Peyer's patch (tissue), 4 donors: Measurements from ENCODE around the gene NLRP9. TPM values are rescaled to one million over a fixed set of nuclear protein-coding genes. Genes with fewer than 3 reads are reported as not detected.

Source experiments
- DNase-seq, 3 donors: peaks; one replicate each; pipeline ENCODE4 v3.0.0-alpha.2; 2017 to 2019
- H3K27ac ChIP-seq, 4 donors: fragments of 200-600 bp; sonication (generic); one replicate each; pipeline ENCODE4 v1.5.1; 2016 to 2019
- H3K27me3 ChIP-seq, 2 donors: fragments of 200-600 bp; sonication (generic); one replicate each; pipeline ENCODE4 v1.5.1; 2019
- H3K36me3 ChIP-seq, 3 donors: fragments of 200-600 bp; sonication (generic); one replicate each; pipeline ENCODE4 v1.5.1; 2016 to 2019
- H3K4me1 ChIP-seq, 4 donors: fragments of 200-600 bp; sonication (generic); one replicate each; pipeline ENCODE4 v1.5.1; 2016 to 2019
- H3K4me3 ChIP-seq, 4 donors: fragments of 200-600 bp; sonication (generic); 1 replicate in 3 of 4; 2 replicates in 1 of 4; pipeline ENCODE4 v1.5.1; 2016 to 2019; ENCODE audit warnings: mild to moderate bottlenecking in 1 of 4
- H3K9me3 ChIP-seq, 4 donors: fragments of 200-600 bp; sonication (generic); one replicate each; pipeline ENCODE4 v1.5.1; 2016 to 2019; ENCODE audit warnings: mild to moderate bottlenecking in 1 of 4
- CTCF ChIP-seq, 6 experiments: fragments of 450-650 bp in 4 of 6; fragments of 200-600 bp in 2 of 6; sonication (generic) in 1 of 6; IDR thresholded peaks; one replicate each; pipeline ENCODE4 v1.5.1; 2017 to 2019; ENCODE audit warnings: antibody characterized with exemption in 6 of 6, mild to moderate bottlenecking in 3 of 6, moderate library complexity in 1 of 6
- POLR2A ChIP-seq, 2 donors: fragments of 450-650 bp; IDR thresholded peaks; one replicate each; pipeline ENCODE4 v1.5.1; 2017; ENCODE audit warnings: antibody characterized with exemption in 2 of 2, mild to moderate bottlenecking in 2 of 2, moderate library complexity in 2 of 2
- total RNA-seq, 4 donors: library from RNA; depleted of rRNA; stranded (reverse); fragments of >200 nt; gene quantifications; one replicate each; pipeline ENCODE4 v1.1.0, GENCODE V29; 2016

The NLRP9 gene
- total RNA-seq, 4 donors from 2014 or later, result not detected

GRCh38 chr19:55690769-55691545 lies 47.2 kb downstream of the NLRP9 start:
- no peak overlapping the region for H3K27ac ChIP-seq

GRCh38 chr19:55690109-55690768 lies 48.0 kb downstream of the NLRP9 start:
- TF ChIP-seq CTCF (IDR thresholded peaks at IDR 0.05), result no peak
- no peak for TF ChIP-seq POLR2A (IDR thresholded peaks at IDR 0.05)
- DNase-seq, result peak in 1 of 3 donors; percentile 45
- Histone ChIP-seq H3K27ac (no peak overlapping the region), H3K4me3 (no peak overlapping the region), H3K9me3 (no peaks in the 10 kb centered on the region), H3K27me3 (no peaks in the 10 kb centered on the region), H3K4me1 (peaks cover 0 to 48% (median 8%) of the 10 kb centered on the region in 4 donors), H3K36me3 (peaks cover 0 to 85% (median 3%) of the 10 kb centered on the region in 3 donors)

More at GRCh38 chr19:55690769-55691545, 47.2 kb downstream of the NLRP9 start:
- peaks cover 0 to 85% (median 3%) of the 10 kb centered on the region in 3 donors for H3K36me3 ChIP-seq
- TF ChIP-seq POLR2A (IDR thresholded peaks at IDR 0.05) (no peak), CTCF (IDR thresholded peaks at IDR 0.05) (no peak)
- H3K9me3 ChIP-seq, result no peaks in the 10 kb centered on the region
- H3K4me1 ChIP-seq, result peaks cover 0 to 41% (median 8%) of the 10 kb centered on the region in 4 donors
- no peak overlapping the region for H3K4me3 ChIP-seq
- no peak for DNase-seq
- no peaks in the 10 kb centered on the region for H3K27me3 ChIP-seq

GRCh38 chr19:55689411-55690108 lies 48.6 kb downstream of the NLRP9 start:
- Histone ChIP-seq H3K27me3 (no peaks in the 10 kb centered on the region), H3K4me1 (peaks cover 0 to 55% (median 11%) of the 10 kb centered on the region in 4 donors), H3K9me3 (no peaks in the 10 kb centered on the region), H3K36me3 (peaks cover 0 to 84% (median 3%) of the 10 kb centered on the region in 3 donors), H3K27ac (peak overlapping the region; percentile 5 to 97 (median 86)), H3K4me3 (peak overlapping the region in 1 of 4 donors; percentile 28)
- TF ChIP-seq POLR2A (IDR thresholded peaks at IDR 0.05), result no peak
- TF ChIP-seq CTCF (IDR thresholded peaks at IDR 0.05), result no peak
- peak in 1 of 3 donors; percentile 50 for DNase-seq

- peaks cover 0 to 80% (median 3%) of the 10 kb centered on the region in 3 donors for H3K36me3 ChIP-seq
- H3K27me3 ChIP-seq, result no peaks in the 10 kb centered on the region
- no peaks in the 10 kb centered on the region for H3K9me3 ChIP-seq
- peak overlapping the region in 2 of 4 donors; percentile 28 to 29 for H3K4me3 ChIP-seq
- TF ChIP-seq POLR2A (IDR thresholded peaks at IDR 0.05) (peak; percentile 29 to 60), CTCF (IDR thresholded peaks at IDR 0.05) (peak in 1 of 6 experiments; percentile 2)
- peaks cover 0 to 56% (median 11%) of the 10 kb centered on the region in 4 donors for H3K4me1 ChIP-seq
- peak overlapping the region; percentile 5 to 97 (median 86) for H3K27ac ChIP-seq
- DNase-seq, result peak in 2 of 3 donors; percentile 91 to 93
These were observed 49.6 kb downstream of the NLRP9 start for GRCh38 chr19:55688422-55689218.
